HG03280 (cell line): ENCODE data around the gene SLC25A36.
"Not testable (repeated sequence)": the region's sequence is repeated elsewhere in the genome, so short reads cannot be mapped to it uniquely, and the experiment has no call there.

Experiments used
- ATAC-seq: cut with Tn5 transposase; IDR thresholded peaks from one replicate; pipeline ENCODE4 v1.9.1; 2021; ENCODE audit warnings: mild to moderate bottlenecking, moderate library complexity; ENCODE audit not compliant: unreplicated experiment

The SLC25A36 gene

DNA sequence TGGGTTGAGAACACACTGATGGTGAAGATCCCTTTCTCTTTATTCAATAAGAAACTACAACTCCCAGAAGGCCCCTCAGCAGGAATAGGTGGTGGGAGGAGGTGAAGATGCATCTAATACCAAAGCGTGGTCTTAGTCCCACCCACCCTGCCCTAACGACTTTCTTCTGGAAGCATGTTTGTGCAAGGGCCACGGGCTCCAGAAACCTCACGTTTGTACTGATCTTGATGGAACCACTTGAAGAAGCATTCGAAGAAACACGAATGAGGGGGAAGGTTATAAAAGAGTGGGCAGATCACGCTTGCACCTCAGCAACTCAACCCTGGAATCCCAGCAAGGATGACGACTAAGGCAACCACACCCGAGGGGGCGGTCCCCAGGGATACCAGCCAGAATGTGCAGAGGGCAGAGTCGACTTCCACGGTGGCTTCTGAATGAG is 10.6 kb upstream of the SLC25A36 start:
- ATAC-seq, result no peak

DNA sequence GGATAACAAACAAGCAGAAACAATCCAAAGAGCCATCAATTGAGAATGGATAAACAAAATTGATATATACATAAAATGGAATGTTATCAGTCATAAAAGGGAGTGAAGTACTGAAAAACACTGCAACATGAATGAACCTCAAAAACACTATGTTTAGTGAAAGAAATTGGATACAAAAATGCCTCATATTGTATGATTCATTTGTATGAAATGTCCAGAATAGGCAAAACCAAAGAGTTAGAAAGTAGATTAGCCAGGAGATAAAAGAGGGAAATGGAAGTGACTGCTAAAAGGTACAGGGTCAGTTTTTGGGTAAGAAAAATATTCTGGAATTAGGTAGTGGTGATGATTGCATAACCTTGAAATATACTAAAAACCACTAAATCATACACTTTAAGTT is 9.8 kb upstream of the SLC25A36 start:
- ATAC-seq, result no peak

DNA sequence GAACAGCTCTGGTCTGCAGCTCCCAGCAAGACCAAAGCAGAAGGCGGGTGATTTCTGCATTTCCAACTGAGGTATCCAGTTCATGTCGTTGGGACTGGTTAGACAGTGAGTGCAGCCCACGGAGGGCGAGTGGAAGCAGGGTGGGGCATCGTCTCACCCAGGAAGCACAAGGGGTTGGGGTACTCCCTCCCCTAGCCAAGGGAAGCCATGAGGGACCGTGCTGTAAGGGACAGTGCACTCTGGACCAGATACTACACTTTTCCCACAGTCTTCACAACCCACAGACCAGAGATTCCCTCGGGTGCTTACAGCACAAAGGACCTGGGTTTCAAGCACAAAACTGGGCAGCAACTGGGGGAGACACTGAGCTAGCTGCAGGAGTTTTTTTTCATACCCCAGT is 8.5 kb upstream of the SLC25A36 start:
- no peak for ATAC-seq

DNA sequence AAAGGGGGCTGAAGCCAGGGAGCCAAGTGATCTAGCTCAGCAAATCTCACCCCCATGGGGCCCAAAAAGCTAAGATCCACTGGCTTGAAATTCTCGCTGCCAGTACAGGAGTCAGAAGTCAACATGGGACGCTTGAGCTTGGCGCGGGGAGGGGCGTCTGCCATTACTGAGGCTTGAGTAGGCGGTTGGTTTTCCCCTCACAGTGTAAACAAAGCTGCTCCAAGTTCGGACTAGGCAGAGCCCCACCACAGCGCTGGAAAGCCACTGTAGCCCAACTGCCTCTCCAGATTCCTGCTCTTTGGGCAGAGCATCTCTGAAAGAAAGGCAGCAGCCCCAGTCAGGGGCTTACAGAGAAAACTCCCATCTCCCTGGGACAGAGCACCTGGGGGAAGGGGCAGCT is 8.1 kb upstream of the SLC25A36 start:
- no peak for ATAC-seq

DNA sequence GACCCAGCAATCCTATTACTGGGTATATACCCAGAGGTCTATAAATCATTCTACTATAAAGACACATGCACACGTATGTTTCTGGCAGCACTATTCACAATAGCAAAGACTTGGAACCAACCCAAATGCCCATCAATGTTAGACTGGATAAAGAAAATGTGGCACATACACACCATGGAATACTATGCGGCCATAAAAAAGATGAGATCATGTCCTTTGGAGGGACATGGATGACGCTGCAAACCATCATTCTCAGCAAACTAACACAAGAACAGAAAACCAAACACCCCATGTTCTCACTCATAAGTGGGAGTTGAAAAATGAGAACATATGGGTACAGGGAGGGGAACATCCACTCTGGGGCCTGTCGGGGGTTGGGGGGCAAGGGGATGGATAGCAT is 2.3 kb upstream of the SLC25A36 start:
- ATAC-seq, result not testable (repeated sequence)

DNA sequence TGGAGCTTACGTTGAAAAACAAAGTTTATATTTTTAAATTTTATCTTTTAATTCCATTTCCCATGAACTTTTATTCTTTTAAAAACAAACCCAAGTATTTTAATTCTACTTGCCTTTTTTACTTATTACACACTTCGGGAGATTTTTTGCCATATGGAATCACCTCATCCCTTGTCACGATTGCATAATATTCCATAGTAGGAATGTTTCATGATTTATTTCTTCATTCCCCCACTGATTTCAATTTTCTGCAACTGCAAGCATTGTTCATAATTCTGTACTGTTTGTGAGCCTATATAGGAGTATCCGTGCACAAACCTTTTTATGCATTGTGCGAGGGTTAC is 574 bp upstream of the SLC25A36 start:
- ATAC-seq, result no peak

DNA sequence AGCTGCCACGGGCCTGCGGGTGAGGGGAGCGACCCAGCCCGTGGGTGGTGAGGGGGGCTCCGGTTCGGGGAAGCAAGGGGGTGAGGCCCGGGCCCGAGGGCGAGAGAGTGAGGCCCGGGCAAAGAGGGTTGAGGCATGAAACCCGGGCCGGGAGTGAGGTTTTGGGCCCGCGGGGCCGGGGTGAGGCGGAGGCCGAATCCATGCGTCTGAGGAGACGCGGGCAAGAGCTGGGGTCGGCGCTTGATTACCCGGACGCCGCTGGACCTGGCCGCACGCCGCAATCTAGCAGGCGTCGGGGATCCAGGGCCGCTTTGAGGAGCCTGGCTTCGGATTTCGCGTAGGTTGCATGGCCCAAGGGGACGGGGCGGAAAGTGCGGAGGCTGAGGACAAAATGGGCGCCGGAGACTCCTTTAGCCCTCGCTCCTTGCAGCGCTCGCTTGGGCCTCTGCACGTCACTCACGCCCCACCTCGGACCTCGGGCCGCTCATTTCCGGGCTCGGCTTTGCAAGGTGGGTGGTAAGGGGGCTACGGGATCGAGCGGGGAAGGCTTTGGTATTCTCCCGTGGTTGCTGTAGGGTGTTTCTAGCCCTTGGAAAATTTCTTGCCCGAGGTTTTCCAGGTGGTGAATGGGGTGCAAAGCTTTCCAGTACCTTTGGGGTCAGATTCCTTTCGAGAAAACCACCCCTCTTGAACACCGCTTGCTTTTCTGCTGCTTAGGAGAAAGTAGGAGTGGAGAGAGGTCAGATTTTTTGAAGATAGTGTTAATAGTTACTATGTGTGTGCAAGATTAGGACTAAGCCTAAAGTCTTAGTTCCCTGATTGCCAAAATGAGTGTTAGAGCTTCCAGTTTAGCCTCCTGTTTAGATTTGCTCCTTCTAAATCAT is 827 bp downstream of the SLC25A36 start:
- ATAC-seq, result peak; percentile 45

DNA sequence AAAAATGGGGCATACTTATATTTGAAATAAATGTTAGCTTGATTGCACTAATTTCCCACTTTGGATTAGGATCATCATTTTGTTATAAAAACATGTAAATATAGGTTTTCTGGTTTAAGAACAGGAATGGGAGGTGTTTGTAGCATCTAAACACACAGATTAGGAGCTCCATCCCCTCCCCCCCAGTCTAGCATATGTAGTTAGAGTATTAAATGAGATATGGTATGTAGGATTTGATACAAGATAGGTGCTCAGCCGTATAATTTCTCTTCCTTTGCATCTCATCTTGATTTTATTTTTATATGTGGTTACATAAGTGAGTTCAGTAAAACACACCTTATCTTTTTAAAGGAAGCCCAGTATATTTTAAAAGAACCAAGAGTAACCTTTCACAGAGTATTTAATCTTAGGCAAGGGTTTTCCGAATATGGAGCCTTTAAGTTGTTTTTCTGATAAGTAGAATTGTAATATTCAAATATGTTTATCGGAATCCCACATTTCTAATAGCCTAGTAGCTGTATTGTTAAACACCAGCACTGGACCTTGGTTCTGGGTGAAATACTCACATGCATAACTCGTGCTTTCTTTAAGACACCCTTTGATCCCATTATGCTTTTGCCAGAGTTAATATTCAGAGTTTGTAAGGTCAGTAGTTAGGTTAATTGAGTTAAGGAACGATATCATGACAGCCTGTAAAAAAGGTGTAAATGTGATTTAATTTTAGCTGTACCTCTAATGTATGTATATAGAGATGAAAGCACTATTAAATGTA is 2.3 kb downstream of the SLC25A36 start:
- ATAC-seq, result no peak

DNA sequence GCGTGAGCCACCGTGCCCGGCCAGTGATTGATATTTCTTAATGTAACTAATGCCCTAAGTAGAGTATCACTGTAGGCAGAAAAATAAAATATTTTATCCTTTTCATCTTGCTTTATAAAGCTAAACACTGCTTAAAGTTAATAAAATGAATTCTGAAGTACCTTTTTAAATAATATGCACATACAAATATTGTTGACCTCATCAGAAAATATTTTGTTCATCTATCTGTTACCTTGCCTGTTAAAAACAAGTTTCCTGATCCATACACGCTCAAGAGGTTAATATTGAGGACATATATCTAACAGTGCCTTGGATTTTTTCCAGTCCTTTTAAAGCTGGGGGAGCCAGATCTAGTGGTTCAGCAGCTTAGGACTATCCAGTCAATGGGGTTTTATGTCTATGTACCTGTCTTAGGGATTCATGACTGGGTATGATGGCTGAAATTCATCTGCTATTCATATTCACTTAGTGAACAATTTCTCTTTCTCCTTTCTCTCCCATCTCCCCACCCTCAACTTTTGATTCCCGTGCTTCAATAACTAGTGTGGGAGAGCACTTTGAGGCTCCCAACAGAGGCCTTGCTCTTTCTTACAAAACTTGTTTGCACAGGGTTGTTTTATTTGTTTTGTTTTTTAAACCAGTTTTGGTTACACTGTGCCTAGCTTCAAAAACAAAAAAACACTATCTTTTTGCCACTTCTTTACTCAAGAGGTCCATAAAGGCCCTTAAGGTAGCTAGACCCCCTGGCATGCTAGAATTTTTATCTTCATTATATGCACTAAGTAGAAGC is 7.0 kb downstream of the SLC25A36 start:
- ATAC-seq, result no peak

DNA sequence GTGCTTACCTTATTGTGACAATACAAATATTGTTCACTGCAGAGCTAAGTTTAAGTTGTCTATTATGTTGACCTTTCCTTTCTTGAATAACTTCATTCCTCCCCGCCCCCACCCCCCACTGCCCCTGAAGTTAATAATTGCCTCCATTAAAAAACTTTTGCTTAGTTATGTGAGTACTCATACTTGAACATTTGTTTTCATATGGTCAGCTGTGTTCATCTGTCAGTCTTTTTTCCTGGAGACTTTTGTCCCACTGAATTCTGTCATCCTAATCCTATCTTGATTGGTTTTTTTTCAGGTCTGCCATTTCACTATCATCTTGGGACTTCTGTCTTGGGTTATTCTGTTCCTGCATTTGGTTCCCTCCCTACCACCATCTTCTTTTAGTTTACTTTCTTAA is 8.5 kb downstream of the SLC25A36 start:
- ATAC-seq, result no peak

DNA sequence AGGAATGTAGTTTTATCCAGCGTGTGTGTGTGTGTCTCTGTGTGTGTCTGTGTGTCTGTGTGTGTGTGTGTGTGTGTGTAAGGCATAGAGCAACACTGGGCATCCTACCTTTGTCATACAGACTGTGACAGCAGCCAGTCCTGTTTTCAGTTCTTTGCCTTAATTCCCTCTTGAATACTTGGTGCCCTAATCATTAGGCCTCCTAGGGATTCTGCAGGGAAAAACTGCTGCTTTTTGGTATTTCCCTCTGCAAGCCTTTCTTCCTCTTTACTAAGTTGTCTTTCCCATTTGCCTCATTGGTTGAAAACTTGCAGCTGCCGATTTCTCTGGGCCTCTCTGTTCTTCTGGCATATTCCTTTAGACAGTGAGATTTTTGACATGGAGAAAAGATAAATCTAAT is 9.2 kb downstream of the SLC25A36 start:
- no peak for ATAC-seq

DNA sequence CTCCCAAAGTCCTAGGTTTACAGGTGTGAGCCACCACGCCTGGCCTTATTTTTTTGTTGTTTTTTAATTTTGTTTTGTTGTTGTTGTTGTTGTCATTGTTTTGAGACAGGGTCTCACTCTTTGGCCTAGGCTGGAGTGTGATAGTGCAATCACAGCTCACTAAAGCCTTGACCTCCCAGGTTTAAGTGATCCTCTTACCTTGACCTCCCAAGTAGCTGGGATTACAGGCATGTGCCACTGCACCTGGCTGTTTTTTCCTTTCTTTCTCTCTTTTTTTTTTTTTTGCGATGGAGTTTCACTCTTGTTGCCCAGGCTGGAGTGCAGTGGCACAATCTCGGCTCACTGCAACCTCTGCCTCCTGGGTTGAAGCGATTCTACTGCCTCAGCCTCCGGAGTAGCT is 10.1 kb downstream of the SLC25A36 start:
- not testable (repeated sequence) for ATAC-seq

DNA sequence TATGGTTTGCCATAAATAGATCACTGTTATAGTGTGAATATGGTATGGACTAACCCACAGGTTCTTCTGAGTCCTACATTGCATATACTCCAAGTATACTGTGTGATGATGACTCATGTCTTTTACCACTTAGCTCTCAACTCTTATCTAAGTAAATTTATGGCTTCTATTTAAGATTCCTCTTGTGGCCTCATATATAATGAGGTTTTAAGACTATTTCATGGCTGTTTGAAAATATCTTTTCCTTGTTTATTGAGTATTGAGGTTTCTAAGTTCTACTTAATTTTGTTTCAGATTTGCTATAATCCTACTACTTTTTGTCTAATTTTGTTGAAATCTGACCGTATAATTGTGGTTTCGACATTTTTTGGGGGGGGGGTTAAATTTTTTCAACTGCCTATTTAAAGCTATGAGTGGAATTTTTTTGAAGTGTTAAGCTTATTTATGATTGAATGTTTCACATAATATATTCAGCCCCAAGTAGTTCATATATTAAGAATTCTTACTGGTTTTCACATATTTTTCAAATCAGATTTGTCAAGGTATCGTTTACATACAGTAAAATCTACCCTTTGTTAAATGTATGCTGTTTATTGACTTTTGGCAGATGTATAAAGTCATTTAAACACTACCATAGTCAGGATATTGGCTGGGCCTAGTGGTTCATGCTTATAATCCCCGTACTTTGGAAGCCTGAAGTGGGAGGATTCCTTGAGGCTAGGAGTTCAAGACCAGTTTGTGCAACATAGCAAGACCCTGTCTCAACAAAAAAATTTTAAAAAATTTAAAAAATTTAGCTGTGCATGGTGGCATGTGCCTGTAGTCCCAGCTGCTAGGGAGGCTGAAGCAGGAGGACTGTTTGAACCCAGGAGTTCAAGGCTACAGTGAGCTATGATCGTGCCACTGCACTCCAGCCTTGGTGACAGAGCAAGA is 11.7 kb downstream of the SLC25A36 start:
- ATAC-seq, result no peak

DNA sequence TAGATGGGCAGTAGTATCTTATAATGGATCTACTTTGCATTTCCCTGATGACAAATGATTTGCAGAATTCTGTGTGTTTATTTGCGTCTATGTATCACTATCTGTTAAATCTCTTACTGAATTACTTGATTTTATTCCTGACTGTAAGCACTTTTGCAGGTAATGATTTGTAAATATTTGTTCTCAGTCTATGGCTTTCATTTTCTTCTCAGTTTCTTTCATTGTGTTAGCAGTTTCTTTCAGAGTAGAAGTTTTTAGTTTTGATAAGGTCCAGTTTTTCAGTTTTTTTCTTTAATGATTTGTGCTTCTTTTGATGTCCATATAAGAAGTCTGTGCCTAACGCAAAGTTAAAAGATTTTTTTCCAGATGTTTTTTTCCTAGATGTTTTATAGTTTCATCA is 12.9 kb downstream of the SLC25A36 start:
- ATAC-seq, result no peak

DNA sequence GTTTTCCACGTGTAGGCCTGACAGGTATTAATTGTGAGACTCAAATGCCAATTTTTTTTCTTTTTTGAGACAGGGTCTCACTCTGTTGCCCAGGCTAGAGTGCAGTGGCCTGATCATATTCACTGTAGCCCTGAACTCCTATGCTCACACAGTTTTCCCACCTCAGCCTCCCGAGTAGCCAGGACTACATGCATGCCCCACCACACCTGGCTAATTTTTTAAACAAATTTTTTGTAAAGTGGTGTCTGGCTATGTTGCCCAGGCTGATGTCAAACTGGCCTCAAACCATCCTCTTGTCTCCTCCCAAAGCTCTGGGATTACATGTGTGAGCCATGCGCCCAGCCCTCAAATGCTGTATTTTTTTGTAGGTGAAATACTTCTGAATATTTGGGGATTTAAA is 14.0 kb downstream of the SLC25A36 start:
- no peak for ATAC-seq

DNA sequence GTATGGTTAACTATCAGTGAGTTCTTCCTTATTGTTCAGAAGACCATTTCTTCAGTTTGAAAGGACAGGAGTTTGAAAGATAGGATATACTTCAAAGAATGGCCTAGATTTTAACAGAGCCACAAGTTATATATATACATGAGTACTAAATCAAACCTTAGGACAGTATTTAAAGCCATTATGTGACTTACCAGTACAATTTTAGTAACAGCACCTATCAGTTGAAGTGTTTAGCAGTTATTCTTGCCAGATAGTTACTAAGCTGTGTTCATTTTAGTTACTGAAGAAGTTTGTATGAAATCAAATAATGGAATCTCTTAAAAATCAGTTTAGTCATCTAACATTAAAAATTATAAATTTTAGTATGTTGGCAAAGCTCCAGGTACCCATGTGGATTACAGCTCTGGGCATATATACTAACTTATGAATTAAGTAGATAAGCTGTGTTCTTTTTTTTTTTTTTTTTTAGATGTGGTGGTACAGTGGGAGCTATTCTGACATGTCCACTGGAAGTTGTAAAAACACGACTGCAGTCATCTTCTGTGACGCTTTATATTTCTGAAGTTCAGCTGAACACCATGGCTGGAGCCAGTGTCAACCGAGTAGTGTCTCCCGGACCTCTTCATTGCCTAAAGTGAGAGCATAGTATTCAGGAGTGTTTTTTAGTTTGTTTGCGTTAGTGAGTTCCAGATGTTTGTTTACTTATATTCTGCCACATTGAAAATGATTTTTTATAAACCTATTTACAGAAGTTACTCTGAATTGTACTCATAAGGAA is 14.6 kb downstream of the SLC25A36 start:
- no peak for ATAC-seq

DNA sequence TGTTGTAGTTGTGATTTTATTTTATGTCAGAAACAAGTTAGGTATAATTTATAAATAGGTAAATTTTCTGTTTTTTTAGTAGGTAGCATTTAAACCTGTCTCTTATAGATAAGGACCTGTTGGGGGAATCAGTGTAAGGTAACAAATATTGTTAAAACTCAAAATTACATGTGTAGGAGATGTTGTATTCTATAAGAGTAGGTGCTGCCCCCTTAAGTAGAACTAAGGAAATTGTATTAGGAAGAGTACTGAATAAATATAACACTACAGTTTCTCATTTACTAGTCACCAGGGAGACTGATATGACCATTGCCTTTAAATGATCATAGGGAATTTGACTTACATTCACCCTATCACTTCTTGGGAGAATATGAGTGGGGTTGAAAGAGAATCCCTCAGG is 31.2 kb downstream of the SLC25A36 start:
- ATAC-seq, result no peak

DNA sequence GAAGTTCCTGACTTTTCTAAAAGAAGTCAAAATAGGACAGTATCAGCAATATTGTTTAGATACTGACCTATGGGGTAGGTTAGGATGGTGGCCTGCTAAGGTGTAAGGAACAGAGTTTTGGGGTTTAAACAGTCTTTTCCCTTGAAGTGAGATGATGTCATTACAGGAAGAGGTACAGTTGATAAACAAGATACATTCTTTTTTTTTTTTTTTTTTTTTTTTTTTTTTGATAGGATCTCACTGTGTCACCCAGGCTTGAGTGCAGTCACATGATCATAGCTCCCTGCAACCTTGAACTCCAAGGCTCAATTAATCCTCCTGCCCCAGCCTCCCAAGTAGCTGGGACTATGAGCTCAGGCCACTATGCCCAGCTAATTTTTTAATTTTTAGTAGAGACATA is 33.3 kb downstream of the SLC25A36 start:
- no peak for ATAC-seq

DNA sequence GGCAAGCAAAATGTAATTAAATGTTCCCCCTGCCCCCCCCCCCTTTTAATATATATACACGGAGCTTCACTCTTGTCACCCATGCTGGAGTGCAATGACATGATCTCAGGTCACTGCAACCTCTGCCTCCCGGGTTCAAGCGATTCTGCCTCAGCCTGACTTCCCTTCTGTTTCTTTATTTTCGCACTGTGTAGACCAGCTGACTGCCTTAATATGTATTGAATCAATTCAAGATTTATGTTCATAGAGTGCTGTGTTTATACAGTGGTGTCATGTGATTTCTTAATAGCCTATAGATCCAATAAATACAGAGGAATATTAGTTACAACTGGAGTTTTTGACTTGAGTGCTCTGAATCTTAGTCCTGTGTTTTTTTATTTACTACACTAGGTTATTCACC is 39.0 kb downstream of the SLC25A36 start:
- ATAC-seq, result no peak

DNA sequence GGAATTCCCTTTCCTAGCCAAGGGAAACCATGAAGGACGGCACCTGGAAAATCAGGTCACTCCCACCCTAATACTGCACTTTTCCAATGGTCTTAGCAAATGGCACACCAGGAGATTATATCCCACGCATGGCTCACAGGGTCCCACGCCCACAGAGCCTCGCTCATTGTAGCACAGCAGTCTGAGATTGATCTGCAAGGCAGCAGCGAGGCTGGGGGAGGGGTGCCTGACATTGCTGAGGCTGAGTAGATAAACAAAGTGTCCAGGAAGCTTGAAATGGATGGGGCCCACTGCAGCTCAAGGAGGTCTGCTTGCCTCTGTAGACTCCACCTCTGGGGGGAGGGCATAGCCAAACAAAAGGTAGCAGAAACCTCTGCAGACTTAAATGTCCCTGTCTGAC is 46.2 kb downstream of the SLC25A36 start:
- ATAC-seq, result not testable (repeated sequence)
